Sciatic nerve (tissue), 1 donor: Measurements from ENCODE around the gene CELA2B. TPM values are rescaled to one million over a fixed set of nuclear protein-coding genes. Genes with fewer than 3 reads are reported as not detected.

Source experiments
- total RNA-seq: library from RNA; stranded (reverse); fragmentation: NEBNext Ultra II Directional; extraction: Animal tissue kit (Norgen Biotek cat#: 25700); gene quantifications from one replicate; pipeline ENCODE4 v1.2.1, GENCODE V29; 2021
- donor health status: DM: no; HTN: no; CAD: no.

The CELA2B gene
- total RNA-seq, 1 donor from 2014 or later: not detected

Other genes starting within 250 kb of the CELA2B start
- gene FHAD1, start 228.9 kb upstream of the CELA2B start, total RNA-seq: 3.1 TPM
- gene EFHD2, start 66.2 kb upstream of the CELA2B start, total RNA-seq: 28.7 TPM
- 2.2 TPM for gene CTRC, start 37.7 kb upstream of the CELA2B start, total RNA-seq
- gene CELA2A, start 19.4 kb upstream of the CELA2B start, total RNA-seq: 0.94 TPM
- gene CASP9, start 48.1 kb downstream of the CELA2B start, total RNA-seq: 25.1 TPM
- 19.8 TPM for gene DNAJC16, start 50.7 kb downstream of the CELA2B start, total RNA-seq
- gene AGMAT, start 108.9 kb downstream of the CELA2B start, total RNA-seq: 0.18 TPM
- gene DDI2, start 141.4 kb downstream of the CELA2B start, total RNA-seq: 38.5 TPM
- gene PLEKHM2, start 208.2 kb downstream of the CELA2B start, total RNA-seq: 67.8 TPM